Colonic mucosa (tissue), 4 donors: ENCODE results near the gene OXA1L. TPM values are rescaled to one million over a fixed set of nuclear protein-coding genes. Genes with fewer than 3 reads are reported as not detected.
A peak's percentile ranks its signal among the peaks of the same experiment; 100 is the strongest.
"Not testable (repeated sequence)": the region's sequence is repeated elsewhere in the genome, so short reads cannot be mapped to it uniquely, and the experiment has no call there.

ENCODE experiments used
- DNase-seq: peaks from one replicate; pipeline ENCODE4 v3.0.0-alpha.2; 2020
- H3K27ac ChIP-seq: fragments of 200-600 bp; one replicate; pipeline ENCODE4 v1.8.0; 2021
- H3K27me3 ChIP-seq: fragments of 200-600 bp; one replicate; pipeline ENCODE4 v1.8.0; 2021
- H3K36me3 ChIP-seq: fragments of 200-600 bp; one replicate; pipeline ENCODE4 v1.8.0; 2021
- H3K4me1 ChIP-seq: fragments of 200-600 bp; one replicate; pipeline ENCODE4 v1.8.0; 2021; ENCODE audit warnings: mild to moderate bottlenecking
- H3K4me3 ChIP-seq: fragments of 200-600 bp; one replicate; pipeline ENCODE4 v1.8.0; 2021
- H3K9ac ChIP-seq, 2 donors: one replicate each; pipeline ENCODE4 v1.7.0; 2013; ENCODE audit warnings: control low read depth in 2 of 2, low read depth in 2 of 2, low read length in 2 of 2
- H3K9me3 ChIP-seq: fragments of 200-600 bp; one replicate; pipeline ENCODE4 v1.8.0; 2021
- CTCF ChIP-seq: fragments of 200-600 bp; IDR thresholded peaks from one replicate; pipeline ENCODE4 v1.8.0; 2022; ENCODE audit warnings: antibody characterized with exemption, mild to moderate bottlenecking
- intact Hi-C: fragments of 100-400 bp; cut with DNase I; formaldehyde crosslinking; loops from one replicate; pipeline ENCODE4 v1.14.1; 2022
- total RNA-seq, 2 donors: library from RNA; stranded (reverse); fragmentation: NEBNext Ultra II Directional in 1 of 2; extraction: Animal tissue kit (Norgen Biotek cat#: 25700) in 1 of 2; gene quantifications; one replicate each; pipeline ENCODE4 v1.2.1, GENCODE V29; 2021
- donor health status: healthy.
- donor health status: DM: no; HTN: no; CAD: no.
- donor health status: DM: no; HTN: no; CAD: no.

Gene OXA1L
- 100 to 1,000 TPM; 110 to 115 TPM for total RNA-seq

- peak within 1 kb of the TSS; percentile 72 for H3K27ac ChIP-seq
- H3K9me3 ChIP-seq: no peaks in the 10 kb centered on the region
- intact Hi-C loops: no loop called here
- TF ChIP-seq CTCF: no peak
- H3K4me1 ChIP-seq: peaks cover 10% of the 10 kb centered on the region
- peaks cover 6% of the 10 kb centered on the region for H3K36me3 ChIP-seq
- peak within 1 kb of the TSS; percentile 83 for H3K4me3 ChIP-seq
- peak; percentile 99 for DNase-seq
- peak within 1 kb of the TSS; percentile 86 to 99 for H3K9ac ChIP-seq
- H3K27me3 ChIP-seq: no peaks in the 10 kb centered on the region
These were observed at the start of gene OXA1L for GRCh38 chr14:22766457-22767322. TSS of gene OXA1L (plus strand) at chr14:22766688. CDS start at chr14:22766702, 14 bp downstream.

DNA sequence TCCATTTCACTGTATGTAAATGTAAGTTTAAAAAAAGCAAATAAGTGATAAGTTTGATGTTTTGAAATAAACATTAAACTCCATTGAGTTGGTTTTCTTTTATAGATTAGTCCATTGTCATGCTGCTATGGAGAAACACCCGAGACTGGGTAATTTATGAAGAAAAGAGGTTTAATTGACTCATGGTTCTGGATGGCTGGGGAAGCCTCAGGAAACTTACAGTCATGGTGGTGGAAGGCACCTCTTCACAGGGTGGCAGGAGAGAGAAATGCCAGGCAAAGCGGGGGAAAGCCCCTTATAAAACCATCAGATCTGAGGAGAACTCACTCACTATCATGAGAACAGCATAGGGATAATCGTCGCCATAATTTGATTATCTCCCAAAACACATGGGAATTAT lies 48.4 kb upstream of the OXA1L start:
- intact Hi-C loops: loop anchor here (10.0 kb wide), 1 partner anchor 143 kb away; no protein-coding TSS in a partner anchor
- no peaks in the 10 kb centered on the region for H3K4me1 ChIP-seq
- no peaks in the 10 kb centered on the region for H3K27me3 ChIP-seq
- TF ChIP-seq CTCF: no peak
- H3K9me3 ChIP-seq: no peaks in the 10 kb centered on the region
- H3K27ac ChIP-seq: no peak overlapping the region
- H3K9ac ChIP-seq: no peak overlapping the region
- DNase-seq: no peak
- H3K4me3 ChIP-seq: no peak overlapping the region
- H3K36me3 ChIP-seq: no peaks in the 10 kb centered on the region

DNA sequence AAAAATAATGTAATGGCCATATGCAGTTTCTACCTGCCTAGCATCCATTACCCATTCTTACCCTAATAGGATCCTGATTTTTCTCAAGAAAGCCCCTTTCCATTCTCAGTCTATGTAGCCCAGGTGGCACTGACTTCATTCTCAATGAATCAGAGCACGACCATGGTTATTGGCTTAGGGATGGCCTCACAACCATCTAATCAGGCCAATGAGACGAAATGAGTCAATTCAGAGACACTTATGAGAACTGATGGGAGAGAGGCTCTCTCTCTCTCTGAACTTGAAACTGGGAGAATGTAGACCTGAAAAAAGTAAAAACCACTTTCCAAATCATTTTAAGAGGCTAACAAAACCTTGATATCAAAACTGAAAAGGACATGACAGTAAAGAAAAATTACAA lies 45.3 kb upstream of the OXA1L start:
- Histone ChIP-seq H3K27ac (no peak overlapping the region), H3K36me3 (no peaks in the 10 kb centered on the region), H3K9me3 (no peaks in the 10 kb centered on the region), H3K4me3 (no peak overlapping the region), H3K4me1 (no peaks in the 10 kb centered on the region), H3K27me3 (no peaks in the 10 kb centered on the region), H3K9ac (no peak overlapping the region)
- intact Hi-C loops: no loop called here
- no peak for DNase-seq
- TF ChIP-seq CTCF: no peak

- no peak overlapping the region for H3K9ac ChIP-seq
- H3K36me3 ChIP-seq: no peaks in the 10 kb centered on the region
- intact Hi-C loops: no loop called here
- H3K4me3 ChIP-seq: no peak overlapping the region
- no peak for TF ChIP-seq CTCF
- no peak overlapping the region for H3K27ac ChIP-seq
- DNase-seq: no peak
- H3K27me3 ChIP-seq: no peaks in the 10 kb centered on the region
- H3K4me1 ChIP-seq: no peaks in the 10 kb centered on the region
- H3K9me3 ChIP-seq: no peaks in the 10 kb centered on the region
These were observed 42.7 kb upstream of the OXA1L start for GRCh38 chr14:22723815-22724214.

DNA sequence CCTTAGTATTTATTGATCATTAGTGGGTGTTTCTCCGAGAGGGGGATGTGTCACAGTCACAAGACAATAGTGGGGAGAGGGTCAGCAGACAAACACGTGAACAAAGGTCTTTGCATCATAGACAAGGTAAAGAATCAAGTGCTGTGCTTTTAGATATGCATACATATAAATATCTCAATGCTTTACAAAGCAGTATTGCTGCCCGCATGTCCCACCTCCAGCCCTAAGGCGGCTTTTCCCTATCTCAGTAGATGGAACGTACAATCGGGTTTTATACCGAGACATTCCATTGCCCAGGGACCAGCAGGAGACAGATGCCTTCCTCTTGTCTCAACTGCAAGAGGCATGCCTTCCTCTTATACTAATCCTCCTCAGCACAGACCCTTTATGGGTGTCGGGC lies 41.6 kb upstream of the OXA1L start:
- H3K27me3 ChIP-seq, H3K4me3 ChIP-seq, H3K9me3 ChIP-seq, intact Hi-C loops, H3K4me1 ChIP-seq, H3K9ac ChIP-seq, H3K27ac ChIP-seq, H3K36me3 ChIP-seq, DNase-seq: not testable (repeated sequence)

GRCh38 chr14:22725374-22725773 lies 41.1 kb upstream of the OXA1L start:
- H3K4me1 ChIP-seq, intact Hi-C loops, DNase-seq, H3K27me3 ChIP-seq, H3K27ac ChIP-seq, H3K9ac ChIP-seq, H3K4me3 ChIP-seq, H3K36me3 ChIP-seq, H3K9me3 ChIP-seq: not testable (repeated sequence)
